MCF 10A (cell line): ENCODE results near the gene DCAKD. TPM values are rescaled to one million over a fixed set of nuclear protein-coding genes. Genes with fewer than 3 reads are reported as not detected.

Experiments
- BruUV-seq: library from RNA; stranded (reverse); fragments of 400-500 nt; replicated peaks from 2 replicates; lab custom pipeline; 2021; lab: Mats Ljungman, UMichigan
- CTCF ChIA-PET: fragments of 300-600 bp; sonication (Branson Sonifier 250); formaldehyde crosslinking; extraction: SDS; loops from one replicate; lab custom pipeline; 2021; ENCODE audit warnings: antibody characterized with exemption, inconsistent platforms; lab: Yijun Ruan, JAX
- POLR2A ChIA-PET: fragments of 300-600, 350-650 bp; sonication (Branson Sonifier 250); formaldehyde crosslinking; extraction: SDS; loops from one replicate; lab custom pipeline; 2020; ENCODE audit warnings: antibody characterized with exemption, inconsistent platforms; lab: Yijun Ruan, JAX
- DNase-seq: peaks from one replicate; pipeline ENCODE4 v3.0.0-alpha.2; 2018; ENCODE audit not compliant: unreplicated experiment
- H3K27ac Mint-ChIP-seq: one replicate; pipeline ENCODE4 v1.8.0; 2022; ENCODE audit warnings: mild to moderate bottlenecking, low read depth, mixed read lengths; ENCODE audit not compliant: unreplicated experiment
- H3K27me3 Mint-ChIP-seq: one replicate; pipeline ENCODE4 v1.8.0; 2022; ENCODE audit warnings: mixed read lengths; ENCODE audit not compliant: insufficient read depth, unreplicated experiment
- H3K36me3 Mint-ChIP-seq: one replicate; pipeline ENCODE4 v1.8.0; 2022; ENCODE audit warnings: mild to moderate bottlenecking, moderate library complexity, mixed read lengths; ENCODE audit not compliant: insufficient read depth, unreplicated experiment
- H3K4me1 Mint-ChIP-seq: one replicate; pipeline ENCODE4 v1.8.0; 2022; ENCODE audit warnings: mixed read lengths; ENCODE audit not compliant: insufficient read depth, unreplicated experiment
- H3K4me3 Mint-ChIP-seq: one replicate; pipeline ENCODE4 v1.8.0; 2022; ENCODE audit warnings: mild to moderate bottlenecking, moderate library complexity, mixed read lengths; ENCODE audit not compliant: unreplicated experiment
- H3K9me3 Mint-ChIP-seq: one replicate; pipeline ENCODE4 v1.8.0; 2022; ENCODE audit warnings: mixed read lengths; ENCODE audit not compliant: unreplicated experiment
- intact Hi-C: fragments of 100-400 bp; cut with micrococcal nuclease; formaldehyde crosslinking; loops from 2 replicates; pipeline ENCODE4 v1.14.1; 2022
- total RNA-seq: library from RNA; stranded (reverse); gene quantifications from 2 replicates; pipeline ENCODE4 v1.2.3, GENCODE V29; 2022
- TF ChIP-seq, protein P1 (sequence below): fragments of 200-600 bp; IDR thresholded peaks from one replicate; pipeline ENCODE4 v1.8.0; 2022; ENCODE audit warnings: antibody characterized with exemption, mild to moderate bottlenecking; ENCODE audit not compliant: unreplicated experiment

DCAKD gene
- total RNA-seq, 1 experiment from 2014 or later, result 23.3 TPM

DNA sequence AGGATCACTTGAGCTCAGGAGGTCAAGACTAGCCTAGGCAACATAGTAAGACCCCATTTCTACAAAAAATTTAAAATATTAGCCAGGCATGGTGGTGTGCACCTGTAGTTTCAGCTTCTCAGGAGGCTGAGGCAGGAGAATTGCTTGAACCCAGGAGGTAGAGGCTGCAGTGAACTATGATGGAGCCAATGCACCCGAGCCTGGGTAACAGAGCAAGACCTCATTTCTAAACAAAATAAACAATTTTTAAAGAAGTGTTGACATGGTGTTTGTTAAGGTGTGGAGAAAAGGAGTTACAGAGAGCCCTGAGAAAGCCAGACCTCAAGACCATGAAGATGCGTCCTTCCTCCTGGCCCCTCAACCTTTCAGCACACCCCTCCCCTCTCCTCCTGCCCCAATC, 45.7 kb downstream of the DCAKD start:
- POLR2A ChIA-PET, result interaction anchor here (0.6 kb wide), 1 partner anchor 55 kb away, joined by 4 read pairs; no protein-coding TSS in a partner anchor
- no peaks in the 10 kb centered on the region for H3K4me1 Mint-ChIP-seq
- no peak overlapping the region for H3K4me3 Mint-ChIP-seq
- CTCF ChIA-PET, result interaction anchor here (1.2 to 4.3 kb wide), 2 partner anchors 16 to 85 kb away, joined by 3 to 16 read pairs; no protein-coding TSS in a partner anchor
- H3K27ac Mint-ChIP-seq, result no peak overlapping the region
- no TSS peak for BruUV-seq
- no peak for DNase-seq
- no peaks in the 10 kb centered on the region for H3K9me3 Mint-ChIP-seq
- H3K36me3 Mint-ChIP-seq, result no peaks in the 10 kb centered on the region
- H3K27me3 Mint-ChIP-seq, result no peaks in the 10 kb centered on the region
- intact Hi-C loops, result loop anchor here (1.0 kb wide), 1 partner anchor 85 kb away; no protein-coding TSS in a partner anchor
- TF ChIP-seq, protein P1, sequence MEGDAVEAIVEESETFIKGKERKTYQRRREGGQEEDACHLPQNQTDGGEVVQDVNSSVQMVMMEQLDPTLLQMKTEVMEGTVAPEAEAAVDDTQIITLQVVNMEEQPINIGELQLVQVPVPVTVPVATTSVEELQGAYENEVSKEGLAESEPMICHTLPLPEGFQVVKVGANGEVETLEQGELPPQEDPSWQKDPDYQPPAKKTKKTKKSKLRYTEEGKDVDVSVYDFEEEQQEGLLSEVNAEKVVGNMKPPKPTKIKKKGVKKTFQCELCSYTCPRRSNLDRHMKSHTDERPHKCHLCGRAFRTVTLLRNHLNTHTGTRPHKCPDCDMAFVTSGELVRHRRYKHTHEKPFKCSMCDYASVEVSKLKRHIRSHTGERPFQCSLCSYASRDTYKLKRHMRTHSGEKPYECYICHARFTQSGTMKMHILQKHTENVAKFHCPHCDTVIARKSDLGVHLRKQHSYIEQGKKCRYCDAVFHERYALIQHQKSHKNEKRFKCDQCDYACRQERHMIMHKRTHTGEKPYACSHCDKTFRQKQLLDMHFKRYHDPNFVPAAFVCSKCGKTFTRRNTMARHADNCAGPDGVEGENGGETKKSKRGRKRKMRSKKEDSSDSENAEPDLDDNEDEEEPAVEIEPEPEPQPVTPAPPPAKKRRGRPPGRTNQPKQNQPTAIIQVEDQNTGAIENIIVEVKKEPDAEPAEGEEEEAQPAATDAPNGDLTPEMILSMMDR, result no peak

DNA sequence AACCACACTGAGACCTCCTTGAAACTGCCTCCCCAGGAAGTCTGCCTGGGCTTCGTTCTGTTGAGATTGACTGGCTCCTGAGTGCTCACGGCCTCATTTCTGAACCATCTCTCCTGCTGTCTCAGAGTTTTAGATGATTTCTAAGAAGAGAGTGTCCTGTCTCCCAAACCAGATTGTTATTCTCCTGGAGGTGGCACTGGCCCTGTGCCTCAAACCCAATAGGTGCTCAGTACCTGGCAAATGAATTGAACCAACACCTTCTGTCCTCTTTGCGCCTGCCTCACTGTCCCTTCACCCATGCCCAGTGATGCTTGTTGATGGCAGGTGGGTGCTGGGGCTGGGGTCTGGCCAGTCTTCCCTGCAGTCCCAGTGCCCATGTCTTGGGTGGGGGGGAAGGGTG, 47.0 kb downstream of the DCAKD start:
- Mint-ChIP-seq H3K27ac (no peak overlapping the region), H3K4me3 (no peak overlapping the region)
- TF ChIP-seq, protein P1, result no peak

DNA sequence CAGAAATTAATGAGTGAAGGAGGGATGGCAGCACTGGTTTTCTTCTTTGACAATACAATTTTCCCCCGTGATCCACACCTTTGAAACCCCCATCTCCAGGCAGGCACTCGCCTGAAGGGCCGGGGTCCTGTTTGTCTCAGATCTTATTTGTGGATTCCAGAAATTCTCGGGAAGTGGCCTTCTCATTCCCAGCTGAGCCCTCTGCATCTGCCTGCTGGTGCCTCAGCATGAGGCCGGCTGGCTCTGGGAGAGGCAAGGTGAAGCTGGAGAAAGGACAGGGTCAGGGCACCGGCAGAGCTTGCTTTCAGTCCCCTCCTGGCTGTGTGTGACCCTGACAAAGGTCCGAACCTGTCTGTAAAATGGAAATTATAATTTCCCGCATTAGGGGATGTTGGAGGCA, 47.6 kb downstream of the DCAKD start:
- POLR2A ChIA-PET, result interaction anchor here (0.7 kb wide), 1 partner anchor 256 kb away, joined by 3 read pairs; no protein-coding TSS in a partner anchor
- H3K4me3 Mint-ChIP-seq, result no peak overlapping the region

More for the DNA sequence above, 47.0 kb downstream of the DCAKD start:
- intact Hi-C loops, result no loop called here
- ChIA-PET CTCF (interaction anchor here (0.6 to 1.2 kb wide), 4 partner anchors 10 to 130 kb away, joined by 3 to 5 read pairs (median 3); no protein-coding TSS in a partner anchor), POLR2A (no interaction called here)
- Mint-ChIP-seq H3K27me3 (no peaks in the 10 kb centered on the region), H3K4me1 (no peaks in the 10 kb centered on the region), H3K9me3 (no peaks in the 10 kb centered on the region), H3K36me3 (no peaks in the 10 kb centered on the region)
- no TSS peak for BruUV-seq
- DNase-seq, result no peak

DNA sequence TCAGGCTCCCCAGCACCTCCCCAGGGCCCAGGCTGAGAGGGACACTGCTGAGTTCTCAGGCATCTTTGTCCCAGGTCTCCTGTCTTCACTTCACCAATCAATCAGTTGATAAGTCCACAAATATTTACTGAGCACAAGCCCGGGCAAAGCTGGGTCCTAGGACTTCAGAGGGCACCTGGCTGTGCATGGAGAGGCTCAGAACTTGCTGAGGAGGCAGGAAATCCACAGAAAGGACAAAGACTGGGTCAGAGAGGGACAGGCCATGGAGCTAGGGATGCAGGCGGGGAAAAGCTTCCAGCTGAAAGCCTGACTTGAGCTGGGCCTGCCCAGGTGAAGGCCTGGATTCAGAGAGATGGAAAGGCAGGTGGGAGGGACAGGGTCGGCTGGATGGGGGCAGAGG, 50.1 kb downstream of the DCAKD start:
- TF ChIP-seq, protein P1, result no peak
- ChIA-PET CTCF (interaction anchor here (1.0 to 1.3 kb wide), 3 partner anchors 17 to 21 kb away, joined by 3 read pairs; no protein-coding TSS in a partner anchor), POLR2A (interaction anchor here (1.1 kb wide), 1 partner anchor 8 kb away, joined by 4 read pairs; no protein-coding TSS in a partner anchor)
- Mint-ChIP-seq H3K4me1 (no peaks in the 10 kb centered on the region), H3K27ac (no peak overlapping the region), H3K27me3 (no peaks in the 10 kb centered on the region), H3K36me3 (no peaks in the 10 kb centered on the region), H3K9me3 (peaks cover 5% of the 10 kb centered on the region), H3K4me3 (no peak overlapping the region)
- intact Hi-C loops, result no loop called here
- BruUV-seq, result no TSS peak
- DNase-seq, result no peak

More for the DNA sequence above, 47.6 kb downstream of the DCAKD start:
- TF ChIP-seq, protein P1, result no peak
- BruUV-seq, result no TSS peak
- Mint-ChIP-seq H3K27me3 (no peaks in the 10 kb centered on the region), H3K9me3 (peaks cover 2% of the 10 kb centered on the region), H3K4me1 (no peaks in the 10 kb centered on the region), H3K36me3 (no peaks in the 10 kb centered on the region), H3K27ac (no peak overlapping the region)
- intact Hi-C loops, result no loop called here
- no peak for DNase-seq
- CTCF ChIA-PET, result interaction anchor here (1.1 to 1.2 kb wide), 3 partner anchors 9 to 126 kb away, joined by 3 to 5 read pairs (median 3); no protein-coding TSS in a partner anchor
